ENCODE measurements around the gene SMIM38.

DNA sequence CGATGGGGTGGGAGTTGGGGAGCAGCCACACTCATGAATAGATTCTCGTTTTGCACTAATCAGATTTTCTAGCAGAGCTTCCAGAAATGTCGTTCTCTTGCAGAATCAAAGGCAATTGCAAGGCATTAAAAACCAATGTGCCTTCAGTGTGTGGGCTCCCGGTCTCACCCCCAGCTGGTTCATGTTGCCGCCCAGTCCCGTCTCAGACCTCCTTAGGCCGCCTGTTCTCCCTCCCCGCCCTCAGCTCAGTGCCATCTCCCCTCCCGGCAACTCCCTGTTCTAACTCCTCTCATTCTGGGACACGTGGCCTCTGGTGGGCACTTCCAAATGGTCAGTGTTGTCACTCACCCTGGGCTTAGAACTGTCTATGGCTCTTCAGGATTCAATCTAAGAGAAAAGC lies 42.5 kb upstream of the SMIM38 start:
- TF ChIP-seq TBP (optimal IDR thresholded peaks at IDR 0.05; ENCODE audit: low read depth, low read length) = no peak
- no peak for TF ChIP-seq SFPQ (IDR thresholded peaks at IDR 0.05; ENCODE audit: low read depth, low read length)
- no peak for TF ChIP-seq ZHX1 (conservative IDR thresholded peaks at IDR 0.05; ENCODE audit: low read length)
- TF ChIP-seq, protein P1, sequence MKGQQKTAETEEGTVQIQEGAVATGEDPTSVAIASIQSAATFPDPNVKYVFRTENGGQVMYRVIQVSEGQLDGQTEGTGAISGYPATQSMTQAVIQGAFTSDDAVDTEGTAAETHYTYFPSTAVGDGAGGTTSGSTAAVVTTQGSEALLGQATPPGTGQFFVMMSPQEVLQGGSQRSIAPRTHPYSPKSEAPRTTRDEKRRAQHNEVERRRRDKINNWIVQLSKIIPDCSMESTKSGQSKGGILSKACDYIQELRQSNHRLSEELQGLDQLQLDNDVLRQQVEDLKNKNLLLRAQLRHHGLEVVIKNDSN (CRISPR knock-in tag; IDR thresholded peaks at IDR 0.05) = no peak
- no peak for TF ChIP-seq EZH2 (IDR thresholded peaks at IDR 0.05; ENCODE audit: borderline replicate concordance, low read depth, low read length)
- no peak for TF ChIP-seq FOSL1 (tag; conservative IDR thresholded peaks at IDR 0.05)
- TF ChIP-seq, protein P2, sequence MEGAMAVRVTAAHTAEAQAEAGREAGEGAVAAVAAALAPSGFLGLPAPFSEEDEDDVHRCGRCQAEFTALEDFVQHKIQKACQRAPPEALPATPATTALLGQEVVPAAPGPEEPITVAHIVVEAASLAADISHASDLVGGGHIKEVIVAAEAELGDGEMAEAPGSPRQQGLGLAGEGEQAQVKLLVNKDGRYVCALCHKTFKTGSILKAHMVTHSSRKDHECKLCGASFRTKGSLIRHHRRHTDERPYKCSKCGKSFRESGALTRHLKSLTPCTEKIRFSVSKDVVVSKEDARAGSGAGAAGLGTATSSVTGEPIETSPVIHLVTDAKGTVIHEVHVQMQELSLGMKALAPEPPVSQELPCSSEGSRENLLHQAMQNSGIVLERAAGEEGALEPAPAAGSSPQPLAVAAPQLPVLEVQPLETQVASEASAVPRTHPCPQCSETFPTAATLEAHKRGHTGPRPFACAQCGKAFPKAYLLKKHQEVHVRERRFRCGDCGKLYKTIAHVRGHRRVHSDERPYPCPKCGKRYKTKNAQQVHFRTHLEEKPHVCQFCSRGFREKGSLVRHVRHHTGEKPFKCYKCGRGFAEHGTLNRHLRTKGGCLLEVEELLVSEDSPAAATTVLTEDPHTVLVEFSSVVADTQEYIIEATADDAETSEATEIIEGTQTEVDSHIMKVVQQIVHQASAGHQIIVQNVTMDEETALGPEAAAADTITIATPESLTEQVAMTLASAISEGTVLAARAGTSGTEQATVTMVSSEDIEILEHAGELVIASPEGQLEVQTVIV (CRISPR knock-in tag; IDR thresholded peaks at IDR 0.05; ENCODE audit: borderline replicate concordance) = no peak
- TF ChIP-seq, protein P3, sequence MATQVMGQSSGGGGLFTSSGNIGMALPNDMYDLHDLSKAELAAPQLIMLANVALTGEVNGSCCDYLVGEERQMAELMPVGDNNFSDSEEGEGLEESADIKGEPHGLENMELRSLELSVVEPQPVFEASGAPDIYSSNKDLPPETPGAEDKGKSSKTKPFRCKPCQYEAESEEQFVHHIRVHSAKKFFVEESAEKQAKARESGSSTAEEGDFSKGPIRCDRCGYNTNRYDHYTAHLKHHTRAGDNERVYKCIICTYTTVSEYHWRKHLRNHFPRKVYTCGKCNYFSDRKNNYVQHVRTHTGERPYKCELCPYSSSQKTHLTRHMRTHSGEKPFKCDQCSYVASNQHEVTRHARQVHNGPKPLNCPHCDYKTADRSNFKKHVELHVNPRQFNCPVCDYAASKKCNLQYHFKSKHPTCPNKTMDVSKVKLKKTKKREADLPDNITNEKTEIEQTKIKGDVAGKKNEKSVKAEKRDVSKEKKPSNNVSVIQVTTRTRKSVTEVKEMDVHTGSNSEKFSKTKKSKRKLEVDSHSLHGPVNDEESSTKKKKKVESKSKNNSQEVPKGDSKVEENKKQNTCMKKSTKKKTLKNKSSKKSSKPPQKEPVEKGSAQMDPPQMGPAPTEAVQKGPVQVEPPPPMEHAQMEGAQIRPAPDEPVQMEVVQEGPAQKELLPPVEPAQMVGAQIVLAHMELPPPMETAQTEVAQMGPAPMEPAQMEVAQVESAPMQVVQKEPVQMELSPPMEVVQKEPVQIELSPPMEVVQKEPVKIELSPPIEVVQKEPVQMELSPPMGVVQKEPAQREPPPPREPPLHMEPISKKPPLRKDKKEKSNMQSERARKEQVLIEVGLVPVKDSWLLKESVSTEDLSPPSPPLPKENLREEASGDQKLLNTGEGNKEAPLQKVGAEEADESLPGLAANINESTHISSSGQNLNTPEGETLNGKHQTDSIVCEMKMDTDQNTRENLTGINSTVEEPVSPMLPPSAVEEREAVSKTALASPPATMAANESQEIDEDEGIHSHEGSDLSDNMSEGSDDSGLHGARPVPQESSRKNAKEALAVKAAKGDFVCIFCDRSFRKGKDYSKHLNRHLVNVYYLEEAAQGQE (IDR thresholded peaks at IDR 0.05; ENCODE audit: borderline replicate concordance) = no peak
- TF ChIP-seq, protein P3 (CRISPR knock-in tag; IDR thresholded peaks at IDR 0.05; ENCODE audit: low read depth) = no peak
- TF ChIP-seq POLR2AphosphoS5 (IDR thresholded peaks at IDR 0.05; ENCODE audit: control insufficient read depth, insufficient read depth, low read depth, low read length) = no peak
- no peak for TF ChIP-seq TAF1 (IDR thresholded peaks at IDR 0.05; ENCODE audit: control insufficient read depth, extremely low read depth, insufficient read depth, low read length, severe bottlenecking)
